Measurements from ENCODE around the gene ARHGEF12.

The ARHGEF12 gene

GRCh38 chr11:120310870-120311269 lies 25.3 kb upstream of the ARHGEF12 start:
- in situ Hi-C loops (cut with MboI; ENCODE audit: low pct_unique_long_range_greater_than_20kb, low sequenced_read_pairs): no loop called here
- no peak for DNase-seq

- in situ Hi-C loops (cut with MboI; ENCODE audit: low pct_unique_long_range_greater_than_20kb, low sequenced_read_pairs): no loop called here
- DNase-seq: no peak
These were observed 21.4 kb upstream of the ARHGEF12 start for GRCh38 chr11:120314861-120315260.

GRCh38 chr11:120316880-120317688 lies 19.1 kb upstream of the ARHGEF12 start:
- in situ Hi-C loops (cut with MboI; ENCODE audit: low pct_unique_long_range_greater_than_20kb, low sequenced_read_pairs): no loop called here
- DNase-seq: no peak

- DNase-seq: no peak
- in situ Hi-C loops (cut with MboI; ENCODE audit: low pct_unique_long_range_greater_than_20kb, low sequenced_read_pairs): no loop called here
These were observed 18.3 kb upstream of the ARHGEF12 start for GRCh38 chr11:120317689-120318480.

- in situ Hi-C loops (cut with MboI; ENCODE audit: low pct_unique_long_range_greater_than_20kb, low sequenced_read_pairs): no loop called here
- DNase-seq: no peak
These were observed 17.3 kb upstream of the ARHGEF12 start for GRCh38 chr11:120318906-120319305.

GRCh38 chr11:120324932-120325810 lies 11.0 kb upstream of the ARHGEF12 start, which contains the start of gene TLCD5:
Gene TLCD5, plus strand, starts transcription at chr11:120325299. Its CDS starts 2,143 bp downstream, at chr11:120327442.
- in situ Hi-C loops (cut with MboI; ENCODE audit: low pct_unique_long_range_greater_than_20kb, low sequenced_read_pairs): no loop called here
- DNase-seq: no peak

- no peak for DNase-seq
- in situ Hi-C loops (cut with MboI; ENCODE audit: low pct_unique_long_range_greater_than_20kb, low sequenced_read_pairs): no loop called here
These were observed 10.0 kb upstream of the ARHGEF12 start for GRCh38 chr11:120326228-120326627.

GRCh38 chr11:120326845-120327281 lies 9.3 kb upstream of the ARHGEF12 start:
- in situ Hi-C loops (cut with MboI; ENCODE audit: low pct_unique_long_range_greater_than_20kb, low sequenced_read_pairs): no loop called here
- DNase-seq: no peak

- no peak for DNase-seq
These were observed 8.9 kb upstream of the ARHGEF12 start for GRCh38 chr11:120327311-120327710.

GRCh38 chr11:120329556-120329955 lies 6.7 kb upstream of the ARHGEF12 start:
- in situ Hi-C loops (cut with MboI; ENCODE audit: low pct_unique_long_range_greater_than_20kb, low sequenced_read_pairs): no loop called here

More at GRCh38 chr11:120327311-120327710, 8.9 kb upstream of the ARHGEF12 start:
- in situ Hi-C loops (cut with MboI; ENCODE audit: low pct_unique_long_range_greater_than_20kb, low sequenced_read_pairs): no loop called here

GRCh38 chr11:120330045-120330444 lies 6.2 kb upstream of the ARHGEF12 start:
- in situ Hi-C loops (cut with MboI; ENCODE audit: low pct_unique_long_range_greater_than_20kb, low sequenced_read_pairs): no loop called here
- peak; percentile 26 for DNase-seq

More at GRCh38 chr11:120329556-120329955, 6.7 kb upstream of the ARHGEF12 start:
- DNase-seq: no peak

- in situ Hi-C loops (cut with MboI; ENCODE audit: low pct_unique_long_range_greater_than_20kb, low sequenced_read_pairs): no loop called here
- no peak for DNase-seq
These were observed 4.8 kb upstream of the ARHGEF12 start for GRCh38 chr11:120331301-120331996.

- DNase-seq: no peak
These were observed 3.1 kb upstream of the ARHGEF12 start for GRCh38 chr11:120332822-120333716.

GRCh38 chr11:120333801-120334200 lies 2.4 kb upstream of the ARHGEF12 start:
- in situ Hi-C loops (cut with MboI; ENCODE audit: low pct_unique_long_range_greater_than_20kb, low sequenced_read_pairs): no loop called here
- no peak for DNase-seq

More at GRCh38 chr11:120332822-120333716, 3.1 kb upstream of the ARHGEF12 start:
- in situ Hi-C loops (cut with MboI; ENCODE audit: low pct_unique_long_range_greater_than_20kb, low sequenced_read_pairs): no loop called here

- no peak for DNase-seq
- in situ Hi-C loops (cut with MboI; ENCODE audit: low pct_unique_long_range_greater_than_20kb, low sequenced_read_pairs): no loop called here
These were observed 1.9 kb upstream of the ARHGEF12 start for GRCh38 chr11:120334332-120334731.

- in situ Hi-C loops (cut with MboI; ENCODE audit: low pct_unique_long_range_greater_than_20kb, low sequenced_read_pairs): no loop called here
- DNase-seq: peak; percentile 83
These were observed 1.2 kb upstream of the ARHGEF12 start for GRCh38 chr11:120334894-120335462.

GRCh38 chr11:120335556-120335907 lies 681 bp upstream of the ARHGEF12 start:
- no peak for DNase-seq
- in situ Hi-C loops (cut with MboI; ENCODE audit: low pct_unique_long_range_greater_than_20kb, low sequenced_read_pairs): no loop called here

Data from KBM-7 (cell line).